Suprapubic skin (tissue), 4 donors: ENCODE results near the gene SLC10A6. TPM values are rescaled to one million over a fixed set of nuclear protein-coding genes. Genes with fewer than 3 reads are reported as not detected.

ENCODE experiments used
- DNase-seq, 2 donors: peaks; one replicate each; pipeline ENCODE4 v3.0.0-alpha.2; 2019; ENCODE audit warnings: low spot score in 2 of 2
- H3K27ac ChIP-seq: fragments of 200-600 bp; sonication (generic); one replicate; pipeline ENCODE4 v1.5.1; 2019
- H3K27me3 ChIP-seq: fragments of 200-600 bp; sonication (generic); one replicate; pipeline ENCODE4 v1.5.1; 2019
- H3K36me3 ChIP-seq: fragments of 200-600 bp; sonication (generic); one replicate; pipeline ENCODE4 v1.5.1; 2019
- H3K4me1 ChIP-seq: fragments of 200-600 bp; sonication (generic); one replicate; pipeline ENCODE4 v1.5.1; 2019
- H3K4me3 ChIP-seq: fragments of 200-600 bp; sonication (generic); one replicate; pipeline ENCODE4 v1.5.1; 2019; ENCODE audit warnings: mild to moderate bottlenecking
- H3K9me3 ChIP-seq: fragments of 200-600 bp; sonication (generic); one replicate; pipeline ENCODE4 v1.5.1; 2019
- CTCF ChIP-seq, 2 donors: fragments of 200-600 bp in 1 of 2; fragments of 450-650 bp in 1 of 2; sonication (generic) in 1 of 2; IDR thresholded peaks; one replicate each; pipeline ENCODE4 v1.5.1; 2016 to 2019; ENCODE audit warnings: antibody characterized with exemption in 2 of 2, mild to moderate bottlenecking in 1 of 2, moderate library complexity in 1 of 2
- EP300 ChIP-seq: sonication (generic); formaldehyde crosslinking; IDR thresholded peaks from one replicate; pipeline ENCODE4 v1.6.1; 2017; ENCODE audit warnings: antibody characterized with exemption
- POLR2A ChIP-seq, 2 donors: fragments of 450-650 bp; IDR thresholded peaks; one replicate each; pipeline ENCODE4 v1.6.1; 2017; ENCODE audit warnings: antibody characterized with exemption in 2 of 2, mild to moderate bottlenecking in 2 of 2, moderate library complexity in 2 of 2
- POLR2AphosphoS5 ChIP-seq, 3 donors: sonication (generic); formaldehyde crosslinking; IDR thresholded peaks; one replicate each; pipeline ENCODE4 v1.6.1; 2017; ENCODE audit warnings: antibody characterized with exemption in 3 of 3
- WGBS: methylation state at CpG from one replicate; pipeline ENCODE4 v1.1.5; 2018; 5-methylcytosine and 5-hydroxymethylcytosine counted together
- total RNA-seq, 4 donors: library from RNA; depleted of rRNA; stranded (reverse); fragments of >200 nt; gene quantifications; one replicate each; pipeline ENCODE4 v1.1.0, GENCODE V29; 2016

Gene SLC10A6
- total RNA-seq, 4 donors from 2014 or later = 60.7 to 113 (median 98.3) TPM

- DNase-seq = no peak
- Histone ChIP-seq H3K4me3 (no peak overlapping the region), H3K27ac (no peak overlapping the region), H3K4me1 (peaks cover 9% of the 10 kb centered on the region), H3K36me3 (no peaks in the 10 kb centered on the region), H3K27me3 (no peaks in the 10 kb centered on the region), H3K9me3 (no peaks in the 10 kb centered on the region)
- TF ChIP-seq EP300 (no peak), POLR2AphosphoS5 (IDR thresholded peaks at IDR 0.05) (no peak), CTCF (IDR thresholded peaks at IDR 0.05) (no peak), POLR2A (IDR thresholded peaks at IDR 0.05) (no peak)
- WGBS = 86% methylated on average over 8 of the region's 8 CpGs
Measured at GRCh38 chr4:86857341-86858052, 8.3 kb upstream of the SLC10A6 start.

GRCh38 chr4:86856896-86857295 lies 7.7 kb upstream of the SLC10A6 start:
- Histone ChIP-seq H3K27me3 (no peaks in the 10 kb centered on the region), H3K9me3 (no peaks in the 10 kb centered on the region), H3K4me3 (no peak overlapping the region), H3K4me1 (peaks cover 9% of the 10 kb centered on the region), H3K36me3 (no peaks in the 10 kb centered on the region), H3K27ac (no peak overlapping the region)
- WGBS = 38% methylated on average over 1 of the region's 1 CpG
- no peak for DNase-seq
- TF ChIP-seq CTCF (IDR thresholded peaks at IDR 0.05) = no peak
- TF ChIP-seq POLR2A (IDR thresholded peaks at IDR 0.05) = no peak
- TF ChIP-seq POLR2AphosphoS5 (IDR thresholded peaks at IDR 0.05) = no peak
- no peak for TF ChIP-seq EP300

- no peak for DNase-seq
- Histone ChIP-seq H3K36me3 (no peaks in the 10 kb centered on the region), H3K4me3 (no peak overlapping the region), H3K9me3 (no peaks in the 10 kb centered on the region), H3K4me1 (peaks cover 9% of the 10 kb centered on the region), H3K27ac (peak overlapping the region; percentile 2), H3K27me3 (no peaks in the 10 kb centered on the region)
- TF ChIP-seq EP300 (no peak), POLR2AphosphoS5 (IDR thresholded peaks at IDR 0.05) (peak in 1 of 3 donors; percentile 6)
- 49% methylated on average over 2 of the region's 2 CpGs for WGBS
Measured at GRCh38 chr4:86855572-86855971, 6.4 kb upstream of the SLC10A6 start.

GRCh38 chr4:86853209-86853608 lies 4.0 kb upstream of the SLC10A6 start:
- no peak overlapping the region for H3K27ac ChIP-seq
- peaks cover 28% of the 10 kb centered on the region for H3K4me1 ChIP-seq
- TF ChIP-seq POLR2A (IDR thresholded peaks at IDR 0.05) (no peak), POLR2AphosphoS5 (IDR thresholded peaks at IDR 0.05) (no peak), CTCF (IDR thresholded peaks at IDR 0.05) (no peak), EP300 (no peak)
- H3K36me3 ChIP-seq = no peaks in the 10 kb centered on the region
- no peak for DNase-seq
- H3K4me3 ChIP-seq = no peak overlapping the region
- H3K27me3 ChIP-seq = no peaks in the 10 kb centered on the region
- no peaks in the 10 kb centered on the region for H3K9me3 ChIP-seq
- WGBS = 95% methylated on average over 5 of the region's 5 CpGs

GRCh38 chr4:86848136-86848535 lies 1.0 kb downstream of the SLC10A6 start:
- H3K9me3 ChIP-seq = no peaks in the 10 kb centered on the region
- H3K4me3 ChIP-seq = peak overlapping the region; percentile 58
- 36% methylated on average over 7 of the region's 7 CpGs for WGBS
- no peak for DNase-seq
- H3K27me3 ChIP-seq = no peaks in the 10 kb centered on the region
- TF ChIP-seq POLR2AphosphoS5 (IDR thresholded peaks at IDR 0.05) = no peak
- H3K4me1 ChIP-seq = peaks cover 62% of the 10 kb centered on the region
- no peaks in the 10 kb centered on the region for H3K36me3 ChIP-seq
- peak overlapping the region; percentile 89 for H3K27ac ChIP-seq

- Histone ChIP-seq H3K4me3 (peak overlapping the region; percentile 58), H3K9me3 (no peaks in the 10 kb centered on the region), H3K4me1 (peaks cover 66% of the 10 kb centered on the region), H3K36me3 (no peaks in the 10 kb centered on the region), H3K27ac (peak overlapping the region; percentile 89), H3K27me3 (no peaks in the 10 kb centered on the region)
- WGBS = 41% methylated on average over 4 of the region's 4 CpGs
- TF ChIP-seq EP300 (no peak), POLR2AphosphoS5 (IDR thresholded peaks at IDR 0.05) (no peak)
- no peak for DNase-seq
Measured at GRCh38 chr4:86847571-86847970, 1.6 kb downstream of the SLC10A6 start.

GRCh38 chr4:86846921-86847320 lies 2.3 kb downstream of the SLC10A6 start:
- Histone ChIP-seq H3K27me3 (no peaks in the 10 kb centered on the region), H3K4me3 (peak overlapping the region; percentile 58), H3K4me1 (peaks cover 69% of the 10 kb centered on the region), H3K9me3 (no peaks in the 10 kb centered on the region), H3K27ac (peak overlapping the region; percentile 89), H3K36me3 (no peaks in the 10 kb centered on the region)
- TF ChIP-seq POLR2AphosphoS5 (IDR thresholded peaks at IDR 0.05) (no peak), CTCF (IDR thresholded peaks at IDR 0.05) (no peak), EP300 (no peak), POLR2A (IDR thresholded peaks at IDR 0.05) (no peak)
- no peak for DNase-seq
